K562 (cell line): ENCODE results near the gene SLC2A2. TPM values are rescaled to one million over a fixed set of nuclear protein-coding genes. Genes with fewer than 3 reads are reported as not detected.

Source experiments
- ATAC-seq: fragments of 200-7000 bp; cut with Tn5 transposase; 3 replicates; pipeline ENCODE4 v1.9.1; 2020; ENCODE audit warnings: moderate library complexity
- BruUV-seq: library from RNA; stranded (reverse); fragments of 400-500 nt; replicated peaks from 2 replicates; lab custom pipeline; 2021; lab: Mats Ljungman, UMichigan
- CTCF ChIA-PET: fragments of 300-600 bp; formaldehyde crosslinking; extraction: SDS; loops from one replicate; lab custom pipeline; 2021; ENCODE audit warnings: low intra/inter-chr PET ratio; lab: Yijun Ruan, JAX
- POLR2A ChIA-PET: fragments of 300-600, 350-650 bp; sonication (Branson Sonifier 250); formaldehyde crosslinking; extraction: SDS; loops from one replicate; lab custom pipeline; 2021; ENCODE audit warnings: antibody characterized with exemption, inconsistent platforms; lab: Yijun Ruan, JAX
- DNase-seq, 4 experiments: peaks; one replicate each; pipeline versions ENCODE4 v3.0.0 to v3.0.0-alpha.2; 2011 to 2018; ENCODE audit warnings: low spot score in 3 of 4, mixed read lengths in 3 of 4; ENCODE audit errors: extremely low read depth in 1 of 4
- FAIRE-seq: peaks from 2 replicates; lab custom pipeline; 2011; peaks lifted over from hg19 to GRCh38; lab: Jason Lieb, UNC
- H2AFZ ChIP-seq: 2 replicates; pipeline ENCODE4 v1.6.0; 2011; ENCODE audit warnings: low read depth, low read length, control low read depth, inconsistent platforms
- H3K27ac ChIP-seq: fragments of 200-600 bp; 3 replicates; pipeline ENCODE4 v1.8.0; 2011; ENCODE audit warnings: low read depth, mild to moderate bottlenecking, control low read depth, inconsistent platforms, low read length, moderate library complexity, mixed read lengths; ENCODE audit errors: extremely low read depth
- H3K27me3 ChIP-seq, 2 experiments: fragments of 300-600 bp in 1 of 2; 2 replicates in 1 of 2; 3 replicates in 1 of 2; pipeline versions ENCODE4 v1.6.0 to v1.8.0; 2011; ENCODE audit warnings: inconsistent platforms in 2 of 2, low read length in 2 of 2, mild to moderate bottlenecking in 1 of 2, mixed read lengths in 1 of 2, moderate library complexity in 1 of 2; ENCODE audit not compliant: control insufficient read depth in 2 of 2, insufficient read depth in 2 of 2
- H3K36me3 ChIP-seq: fragments of 300-600 bp; 3 replicates; pipeline ENCODE4 v1.8.0; 2011; ENCODE audit warnings: mild to moderate bottlenecking, low read length, inconsistent platforms; ENCODE audit not compliant: control insufficient read depth, insufficient read depth
- H3K4me1 ChIP-seq, 2 experiments: fragments of 200-600 bp in 1 of 2; replicated peaks in 1 of 2; 2 replicates in 1 of 2; 3 replicates in 1 of 2; pipeline versions ENCODE4 v1.5.1 to v1.8.0; 2011; ENCODE audit warnings: inconsistent platforms in 2 of 2, low read length in 2 of 2, mild to moderate bottlenecking in 1 of 2, mixed read lengths in 1 of 2, moderate library complexity in 1 of 2; ENCODE audit not compliant: control insufficient read depth in 2 of 2, insufficient read depth in 2 of 2
- H3K4me2 ChIP-seq: 2 replicates; pipeline ENCODE4 v1.6.1; 2011; ENCODE audit warnings: low read length, control low read depth, inconsistent platforms, mixed read lengths; ENCODE audit not compliant: insufficient read depth
- H3K4me3 ChIP-seq: fragments of 200-600 bp; sonication (generic), shearing (Covaris generic); 2 replicates; pipeline ENCODE4 v1.5.1; 2016; ENCODE audit warnings: control low read depth, inconsistent platforms
- H3K79me2 ChIP-seq: fragments of 200-600 bp; 3 replicates; pipeline ENCODE4 v1.8.0; 2011; ENCODE audit warnings: low read length, inconsistent platforms; ENCODE audit not compliant: control insufficient read depth, insufficient read depth
- H3K9ac ChIP-seq, 2 experiments: 2 replicates each; pipeline versions ENCODE4 v1.6.0 to v1.6.1; 2011; ENCODE audit warnings: low read depth in 2 of 2, low read length in 2 of 2, control low read depth in 1 of 2, inconsistent platforms in 1 of 2, mild to moderate bottlenecking in 1 of 2, mixed read lengths in 1 of 2; ENCODE audit not compliant: insufficient read depth in 1 of 2
- H3K9me1 ChIP-seq: one replicate; pipeline ENCODE4 v1.6.0; 2011; ENCODE audit warnings: inconsistent platforms, mild to moderate bottlenecking, low read length, moderate library complexity; ENCODE audit not compliant: control insufficient read depth, insufficient read depth
- H3K9me3 ChIP-seq: replicated peaks from 2 replicates; pipeline ENCODE4 v1.5.1; 2011; ENCODE audit warnings: low read depth, low read length, inconsistent platforms; ENCODE audit not compliant: control insufficient read depth, insufficient read depth
- H4K20me1 ChIP-seq: replicated peaks from 2 replicates; pipeline ENCODE4 v1.6.1; 2011; ENCODE audit warnings: low read length, inconsistent platforms, mixed read lengths; ENCODE audit not compliant: control insufficient read depth, insufficient read depth
- CREB3L1 ChIP-seq: fragments of 450-650 bp; IDR thresholded peaks from 2 replicates; pipeline ENCODE4 v1.6.1; 2014; ENCODE audit warnings: low read depth, mild to moderate bottlenecking, moderate library complexity, borderline replicate concordance
- HNRNPUL1 ChIP-seq: fragments of 200-400 bp; formaldehyde crosslinking; IDR thresholded peaks from 2 replicates; pipeline ENCODE4 v1.6.1; 2017; ENCODE audit warnings: low read length
- JUN ChIP-seq, 2 experiments: sonication (generic) in 1 of 2; formaldehyde crosslinking in 1 of 2; IDR thresholded peaks; 2 replicates each; pipeline versions ENCODE4 v1.6.1 to v1.8.0; 2012 to 2022; ENCODE audit warnings: borderline replicate concordance in 2 of 2, mild to moderate bottlenecking in 2 of 2, improper control_type of control experiment in 1 of 2, low read depth in 1 of 2, low read length in 1 of 2, missing genetic modification reagents in 1 of 2
- MTA1 ChIP-seq: fragments of 450-650 bp; IDR thresholded peaks from 2 replicates; pipeline ENCODE4 v1.6.1; 2017; ENCODE audit warnings: borderline replicate concordance
- NCOR1 ChIP-seq: fragments of 450-650 bp; IDR thresholded peaks from 2 replicates; pipeline ENCODE4 v1.6.1; 2016; ENCODE audit warnings: mild to moderate bottlenecking, moderate library complexity
- SUPT5H ChIP-seq: fragments of 450-650 bp; IDR thresholded peaks from 2 replicates; pipeline ENCODE4 v1.6.1; 2016
- TAF1 ChIP-seq: IDR thresholded peaks from 2 replicates; pipeline ENCODE4 v1.6.1; 2011; ENCODE audit warnings: mild to moderate bottlenecking, low read length, moderate library complexity; ENCODE audit not compliant: insufficient read depth, control insufficient read depth, severe bottlenecking; ENCODE audit errors: extremely low read depth
- ZNF280B ChIP-seq: fragments of 250-450 bp; sonication (Bioruptor Pico); IDR thresholded peaks from 2 replicates; pipeline ENCODE4 v1.5.1; 2021; ENCODE audit warnings: mild to moderate bottlenecking
- WGBS: fragments of 100-300 bp; shearing (Covaris generic); methylation state at CpG from one replicate; pipeline ENCODE4 v1.1.6; 2016; ENCODE audit warnings: low coverage, mixed read lengths; ENCODE audit not compliant: insufficient coverage; ENCODE audit errors: missing lambda C conversion rate; 5-methylcytosine and 5-hydroxymethylcytosine counted together
- in situ Hi-C: fragments of 300-500 bp; cut with MboI; formaldehyde crosslinking; loops from 4 replicates; pipeline ENCODE4 v1.15.0; 2018; ENCODE audit warnings: inconsistent platforms, mixed read lengths
- intact Hi-C: fragments of 100-400 bp; cut with micrococcal nuclease; formaldehyde crosslinking; loops from 2 replicates; pipeline ENCODE4 v1.14.2; 2022
- polyA plus RNA-seq, 8 experiments: library from polyadenylated mRNA; depleted of rRNA in 4 of 8; stranded (reverse) in 5 of 8; unstranded in 3 of 8; fragments of >200 nt; fragmentation: Nextera tagmentation in 2 of 8; fragmentation: Illumina TruSeq in 1 of 8; extraction: Ambion mirVana in 2 of 8; extraction: Trizol in 1 of 8; gene quantifications; 2 replicates each; pipeline versions ENCODE4 v1.2.1 to v1.2.3, GENCODE V29; 2011 to 2014; ENCODE audit warnings: inconsistent platforms in 1 of 8, missing spikeins in 1 of 8
- total RNA-seq, 7 experiments: library from RNA; depleted of rRNA in 6 of 7; stranded (reverse); fragments of >200 nt in 6 of 7; fragmentation: Illumina TruSeq in 2 of 7; extraction: Trizol in 2 of 7; gene quantifications; 2 replicates each; pipeline versions ENCODE4 v1.2.1 to v1.2.3, GENCODE V29; 2011 to 2021; ENCODE audit warnings: low replicate concordance in 1 of 7

The SLC2A2 gene
- total and polyA plus RNA-seq, 9 of the 15 experiments (the other 6 are each of a cell fraction or from before 2014, with no cell fraction given), result 0.18 TPM; not detected in 8

- TF ChIP-seq JUN (IDR thresholded peaks at IDR 0.05; ENCODE audit: borderline replicate concordance, low read depth, low read length), result peak; percentile 54; the same call in 1 of the 2 replicates
- no peak for TF ChIP-seq JUN (CRISPR knock-in tag; IDR thresholded peaks at IDR 0.05; ENCODE audit: borderline replicate concordance)
- no peak for TF ChIP-seq CREB3L1
- TF ChIP-seq HNRNPUL1, result no peak
- no peak for TF ChIP-seq TAF1
Measured at GRCh38 chr3:171056528-171056927, 30.0 kb upstream of the SLC2A2 start (continued).

GRCh38 chr3:171055336-171056178 is 29.0 kb upstream of the SLC2A2 start:
- no peak overlapping the region for H3K27ac ChIP-seq
- FAIRE-seq, result no peak
- no peak overlapping the region for H3K4me3 ChIP-seq
- BruUV-seq, result no TSS peak
- H3K79me2 ChIP-seq, result no peaks in the 10 kb centered on the region
- no peak overlapping the region for H2AFZ ChIP-seq
- 26% methylated on average over 4 of the region's 4 CpGs for WGBS
- no peak for TF ChIP-seq ZNF280B (CRISPR knock-in tag)
- 0 out of 2 replicates have a peak, but pooled peaks have one; percentile 30 for TF ChIP-seq SUPT5H
- no peak for TF ChIP-seq NCOR1
- TF ChIP-seq MTA1, result no peak
- no peaks in the 10 kb centered on the region for H3K9me1 ChIP-seq
- H3K4me2 ChIP-seq, result no peak overlapping the region
- intact Hi-C loops, result no loop called here
- ATAC-seq, result no peak
- in situ Hi-C loops, result no loop called here
- no peaks in the 10 kb centered on the region; a peak in 1 of 5 replicates for H3K27me3 ChIP-seq
- H3K4me1 ChIP-seq, result 0 out of 5 replicates have a peak, but pooled peaks cover 0 to 2% of the 10 kb centered on the region in 2 experiments
- no peaks in the 10 kb centered on the region for H3K9me3 ChIP-seq
- DNase-seq, result no peak
- POLR2A ChIA-PET, result interaction anchor here (0.6 kb wide), 1 partner anchor 800 kb away, joined by 3 read pairs; no protein-coding TSS in a partner anchor
- no peaks in the 10 kb centered on the region for H3K36me3 ChIP-seq
- no peak overlapping the region for H3K9ac ChIP-seq
- CTCF ChIA-PET, result no interaction called here
- no peaks in the 10 kb centered on the region for H4K20me1 ChIP-seq
